AG04449 (cell line): ENCODE measurements around the gene SLC22A13.

Experiments
- CTCF ChIA-PET: fragments of 350-600 bp; formaldehyde crosslinking; extraction: SDS; loops from one replicate; lab custom pipeline; 2021; ENCODE audit warnings: antibody characterized with exemption; lab: Yijun Ruan, JAX
- POLR2A ChIA-PET: fragments of 400-600, 350-600 bp; formaldehyde crosslinking; extraction: SDS; loops from one replicate; lab custom pipeline; 2020; ENCODE audit warnings: antibody characterized with exemption, inconsistent platforms; lab: Yijun Ruan, JAX
- DNase-seq: peaks from one replicate; pipeline ENCODE4 v3.0.0-alpha.2; 2010; ENCODE audit warnings: low read depth, low spot score
- H3K4me3 ChIP-seq: 2 replicates; pipeline ENCODE4 v1.5.1; 2011; ENCODE audit warnings: low read depth, mild to moderate bottlenecking, control low read depth, low read length
- CTCF ChIP-seq: IDR thresholded peaks from one replicate; pipeline ENCODE4 v1.5.1; 2011; ENCODE audit warnings: mild to moderate bottlenecking, moderate library complexity, low read length, control low read depth, inconsistent platforms; ENCODE audit not compliant: insufficient read depth; ENCODE audit errors: missing control alignments

SLC22A13 gene

GRCh38 chr3:38306941-38307340 is 41.3 kb downstream of the SLC22A13 start:
- TF ChIP-seq CTCF: no peak
- ChIA-PET POLR2A (no interaction called here), CTCF (interaction anchor here (1.1 kb wide), 1 partner anchor 173 kb away, joined by 3 read pairs; no protein-coding TSS in a partner anchor)
- DNase-seq: no peak
- H3K4me3 ChIP-seq: no peak overlapping the region

GRCh38 chr3:38307599-38307998 is 42.0 kb downstream of the SLC22A13 start:
- no peak for DNase-seq
- ChIA-PET CTCF (interaction anchor here (1.7 kb wide), 1 partner anchor 39 kb away, joined by 4 read pairs; the partner anchor contains the start of gene XYLB), POLR2A (no interaction called here)
- H3K4me3 ChIP-seq: no peak overlapping the region
- TF ChIP-seq CTCF: no peak

GRCh38 chr3:38308456-38308855 is 42.8 kb downstream of the SLC22A13 start:
- CTCF ChIA-PET: interaction anchor here (1.0 to 1.7 kb wide), 2 partner anchors 9 to 38 kb away, joined by 4 read pairs; partner anchors contain the start of gene XYLB
- POLR2A ChIA-PET: no interaction called here
- no peak for DNase-seq
- H3K4me3 ChIP-seq: no peak overlapping the region
- no peak for TF ChIP-seq CTCF

DNA sequence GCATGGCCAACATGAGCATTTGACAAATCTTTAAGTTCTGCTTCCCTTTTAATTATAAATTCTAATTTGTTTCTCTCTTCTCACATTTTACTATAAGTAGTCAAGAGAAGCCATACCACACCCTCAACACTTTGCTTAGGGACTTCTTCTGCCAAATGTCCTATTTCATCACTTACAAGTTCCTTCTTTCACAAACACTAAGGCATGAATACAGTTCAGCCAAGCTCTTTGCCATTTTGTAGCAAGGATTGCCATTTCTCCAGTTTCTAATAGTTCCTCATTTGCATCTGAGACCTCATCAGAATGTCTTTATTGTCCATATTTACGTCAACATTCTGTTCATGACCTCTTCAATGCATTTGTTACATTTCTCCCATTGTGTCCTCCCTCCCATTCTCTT is 45.9 kb downstream of the SLC22A13 start:
- TF ChIP-seq CTCF: no peak
- no peak for DNase-seq
- CTCF ChIA-PET: interaction anchor here (1.6 kb wide), 1 partner anchor 14 kb away, joined by 5 read pairs; no protein-coding TSS in a partner anchor
- H3K4me3 ChIP-seq: no peak overlapping the region
- POLR2A ChIA-PET: no interaction called here

DNA sequence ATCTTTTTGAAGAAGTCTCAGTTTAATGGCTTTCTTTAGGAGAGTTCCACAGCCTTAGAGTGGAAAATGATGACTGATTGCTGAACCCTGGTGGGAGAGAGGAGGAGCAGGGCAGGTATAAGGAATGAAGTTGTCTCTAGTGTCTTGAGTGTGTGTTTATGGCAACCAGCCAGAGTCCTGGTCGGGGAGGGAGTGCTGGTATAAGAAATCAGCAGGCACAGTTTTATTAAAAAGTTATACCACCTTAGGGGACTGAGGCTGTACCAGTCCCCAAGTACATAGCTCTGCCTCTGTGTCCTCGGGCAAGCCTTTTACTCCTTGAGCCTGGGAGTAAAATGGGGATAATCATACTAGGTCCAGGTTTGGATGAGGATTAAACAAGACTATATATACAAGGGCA is 46.3 kb downstream of the SLC22A13 start:
- no peak for DNase-seq
- no peak for TF ChIP-seq CTCF
- ChIA-PET CTCF (interaction anchor here (1.6 kb wide), 1 partner anchor 14 kb away, joined by 5 read pairs; no protein-coding TSS in a partner anchor), POLR2A (no interaction called here)
- no peak overlapping the region for H3K4me3 ChIP-seq

GRCh38 chr3:38312356-38312755 is 46.7 kb downstream of the SLC22A13 start:
- DNase-seq: no peak
- CTCF ChIA-PET: interaction anchor here (1.6 kb wide), 1 partner anchor 14 kb away, joined by 5 read pairs; no protein-coding TSS in a partner anchor
- POLR2A ChIA-PET: no interaction called here
- no peak for TF ChIP-seq CTCF
- no peak overlapping the region for H3K4me3 ChIP-seq
